Hematopoietic multipotent progenitor cell treated with erythropoietin and hydrocortisone succinate and interleukin-3 and kit ligand, for 15 days (in vitro differentiated cells): ENCODE measurements around the gene GABRA4.

ENCODE experiments used
- DNase-seq: peaks from one replicate; pipeline ENCODE4 v3.0.0-alpha.2; 2015; ENCODE audit warnings: low spot score

GABRA4 gene

DNA sequence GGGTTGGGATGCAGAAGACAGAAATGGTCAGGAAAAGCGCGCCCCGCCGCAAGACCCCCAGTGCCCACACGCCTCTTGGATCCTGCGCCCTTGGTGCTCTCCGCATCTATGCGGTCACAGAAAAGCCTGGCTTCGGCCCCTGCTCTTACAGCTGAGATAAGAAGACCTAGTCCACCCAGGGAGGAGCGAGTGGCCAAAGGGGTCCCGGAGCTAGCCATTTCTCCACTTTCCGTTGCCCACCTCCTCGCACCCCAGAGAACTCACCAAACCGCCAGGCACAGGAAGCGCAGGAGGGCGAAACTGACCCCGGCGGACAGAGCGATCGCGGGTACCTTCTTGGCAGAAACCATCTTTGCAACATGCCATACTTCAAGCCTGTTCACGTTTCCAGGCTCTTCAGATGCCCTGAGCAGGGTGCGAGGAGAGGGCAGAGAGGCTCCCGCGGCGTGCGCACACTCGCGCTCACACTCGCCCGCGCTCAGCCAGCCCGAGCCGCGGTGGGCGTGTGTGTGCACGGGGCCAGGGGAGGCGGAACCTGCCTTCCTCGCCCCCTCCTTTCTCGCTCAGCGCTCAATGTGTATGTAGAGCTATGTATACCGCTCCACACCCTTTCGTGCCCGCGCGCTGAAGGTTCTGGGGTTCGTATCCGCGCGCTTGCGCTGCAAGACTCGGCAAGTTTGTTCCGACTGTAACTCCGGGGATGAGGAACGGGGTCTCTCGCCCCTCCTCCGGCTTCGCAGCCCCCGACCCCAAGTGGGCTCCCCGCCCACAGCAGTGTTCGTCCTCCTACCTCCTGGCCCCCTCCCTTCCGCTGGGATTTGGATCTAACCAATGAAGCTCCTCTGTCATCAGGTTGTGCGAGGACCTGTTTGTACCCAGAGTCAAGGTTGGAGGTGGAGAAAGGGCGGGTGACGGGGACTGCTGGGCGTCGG, at the start of gene GABRA4:
Gene GABRA4, minus strand, starts transcription at position 507 of the 932 bp plus-strand sequence. Its CDS starts 157 bp downstream, at position 350.
- no peak for DNase-seq

DNA sequence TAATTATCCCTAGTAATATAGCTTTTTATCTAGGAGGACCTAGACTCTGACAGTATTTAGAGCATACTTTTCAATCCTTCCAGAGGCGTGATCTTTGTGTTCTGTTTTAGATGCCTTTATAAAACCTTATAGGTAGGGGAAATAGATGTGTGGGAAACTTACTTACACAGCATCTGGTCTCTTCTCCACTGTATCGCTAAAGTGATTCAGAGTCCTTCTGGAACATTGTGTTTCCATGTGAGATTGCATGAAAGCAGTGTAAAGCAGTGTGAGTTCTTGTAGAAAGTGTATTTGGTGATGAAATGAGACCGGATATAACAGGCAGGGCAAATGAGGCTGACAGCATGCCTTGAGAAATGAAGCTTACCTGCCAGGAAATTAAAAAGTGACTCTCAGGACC, 47.4 kb upstream of the GABRA4 start:
- no peak for DNase-seq

DNA sequence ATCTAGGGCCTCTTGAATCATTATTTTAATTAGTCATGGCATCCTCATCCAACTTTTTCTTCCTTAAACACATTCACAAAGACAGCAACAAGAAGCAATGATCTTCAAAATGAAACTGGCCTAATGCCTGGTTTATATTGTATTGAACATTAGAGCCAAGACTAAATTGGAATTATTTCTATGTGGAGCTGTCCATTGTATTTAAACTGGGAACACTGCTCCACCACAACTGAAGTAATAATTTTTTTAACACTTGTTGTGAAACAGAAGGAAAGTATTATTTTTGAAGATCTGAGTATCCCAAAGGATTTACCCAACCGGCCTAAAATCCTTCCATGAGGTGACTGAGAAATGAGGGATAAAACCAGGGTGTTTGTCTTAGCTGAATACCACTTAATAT, 44.9 kb upstream of the GABRA4 start:
- no peak for DNase-seq

DNA sequence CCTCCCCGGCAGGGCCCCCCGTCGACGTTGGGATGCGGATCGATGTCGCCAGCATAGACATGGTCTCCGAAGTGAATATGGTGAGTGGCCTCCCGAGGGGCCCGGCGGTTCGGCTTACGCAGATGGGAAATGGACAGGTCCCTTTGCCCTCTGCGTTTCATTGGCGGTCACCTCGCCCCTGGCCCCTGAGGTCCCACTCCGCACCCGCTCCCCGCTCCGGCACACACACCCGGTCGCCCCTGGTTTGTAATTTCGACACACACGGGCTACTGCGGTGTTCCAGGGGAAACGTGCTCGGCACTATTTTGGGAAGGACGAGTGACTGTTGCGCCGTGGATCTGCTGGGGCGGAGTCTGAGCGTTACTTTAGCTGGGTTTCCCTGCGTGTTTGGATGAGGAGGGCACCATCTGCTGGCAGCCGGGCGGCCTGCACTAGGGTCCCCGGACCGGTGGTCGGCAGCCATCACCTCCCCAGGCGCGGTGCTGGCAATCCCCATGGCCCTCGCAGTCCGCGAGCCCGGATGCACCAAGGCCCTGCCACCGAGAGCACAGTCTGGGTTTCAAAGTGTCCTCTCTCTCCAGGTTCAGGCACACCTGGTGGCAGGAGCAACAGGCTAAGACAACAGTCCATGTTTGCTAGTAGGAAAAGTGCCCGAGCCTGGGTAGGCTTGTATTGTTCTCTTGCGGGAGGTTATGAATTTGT, 39.2 kb upstream of the GABRA4 start:
- no peak for DNase-seq

DNA sequence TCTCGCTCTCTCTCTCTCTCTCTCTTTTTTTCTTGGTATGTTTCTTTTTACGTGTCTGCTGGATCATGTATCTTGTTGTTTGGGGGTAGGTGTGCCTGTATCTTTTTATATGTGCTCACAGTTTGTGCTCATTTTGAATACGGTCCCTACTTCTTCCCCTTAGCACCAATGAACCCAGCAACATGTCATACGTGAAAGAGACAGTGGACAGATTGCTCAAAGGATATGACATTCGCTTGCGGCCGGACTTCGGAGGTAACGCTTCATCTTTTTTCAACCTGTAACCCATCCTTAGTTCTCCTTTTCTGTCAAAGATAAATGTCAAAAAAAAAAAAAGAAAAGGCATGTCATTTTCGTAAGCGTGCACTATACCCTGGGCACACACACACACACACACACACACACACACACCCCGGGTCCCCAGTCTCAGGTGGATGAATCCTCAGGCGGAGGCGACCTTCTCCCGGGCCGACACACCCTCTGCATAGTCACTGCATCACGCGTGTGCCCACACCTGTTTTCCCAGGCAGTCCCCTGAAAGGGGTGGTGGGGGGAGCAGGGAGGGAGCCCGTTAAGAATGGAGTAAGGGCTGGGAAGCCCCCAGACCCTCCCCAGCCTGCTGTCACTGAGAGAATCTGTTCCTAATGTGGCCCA, 38.5 kb upstream of the GABRA4 start:
- no peak for DNase-seq

DNA sequence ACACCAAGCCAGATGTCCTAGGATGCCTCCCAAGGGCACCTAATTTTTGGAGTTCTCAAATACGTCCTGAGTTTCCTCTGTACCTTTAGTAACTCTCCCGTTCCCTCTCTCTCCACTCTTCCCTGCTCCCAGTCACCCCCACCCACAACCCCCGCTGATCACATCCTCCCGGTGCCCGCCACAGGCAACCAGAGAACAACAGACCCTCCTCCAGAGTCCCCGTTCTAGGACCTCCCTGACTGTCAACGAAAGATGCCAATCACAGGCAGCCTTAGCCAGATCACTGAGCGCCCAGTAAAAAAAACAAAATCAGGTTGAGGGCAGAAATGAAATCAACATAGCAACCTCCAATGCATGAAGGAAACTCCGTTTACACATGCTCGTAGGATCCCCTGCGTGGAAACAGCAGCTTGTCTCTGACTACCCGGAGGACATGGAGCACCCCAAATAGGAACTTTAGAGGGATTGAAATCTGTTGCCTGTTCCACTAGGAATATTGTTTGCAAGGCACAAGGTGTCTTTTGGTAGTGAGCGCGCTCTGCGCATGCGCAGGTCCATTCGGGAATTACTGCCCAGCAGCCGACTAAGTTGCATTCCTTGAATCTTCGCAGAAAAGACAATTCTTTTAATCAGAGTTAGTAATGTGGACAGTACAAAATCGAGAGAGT, 37.8 kb upstream of the GABRA4 start, which contains the start of gene GABRB1:
Gene GABRB1, plus strand, starts transcription at position 557 of the 668 bp plus-strand sequence.
- DNase-seq = no peak

DNA sequence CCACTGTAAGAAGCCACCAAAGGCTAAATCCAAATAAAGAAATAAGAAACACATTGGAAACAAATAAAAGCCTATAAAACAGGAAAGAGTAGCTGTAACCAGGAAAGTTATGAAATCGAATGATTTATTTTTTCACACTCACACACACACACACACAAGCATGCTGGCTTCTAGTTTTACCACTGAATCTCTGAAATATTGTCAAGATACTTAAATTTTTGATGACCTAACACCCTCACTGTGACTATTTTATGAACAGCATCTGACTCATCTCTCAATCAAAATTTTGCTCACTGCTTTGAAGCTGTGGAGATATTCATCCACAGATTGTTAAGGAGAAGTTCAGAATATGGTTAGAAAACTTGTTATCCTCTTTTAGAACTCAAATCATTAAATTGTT, 24.1 kb upstream of the GABRA4 start:
- DNase-seq = no peak

DNA sequence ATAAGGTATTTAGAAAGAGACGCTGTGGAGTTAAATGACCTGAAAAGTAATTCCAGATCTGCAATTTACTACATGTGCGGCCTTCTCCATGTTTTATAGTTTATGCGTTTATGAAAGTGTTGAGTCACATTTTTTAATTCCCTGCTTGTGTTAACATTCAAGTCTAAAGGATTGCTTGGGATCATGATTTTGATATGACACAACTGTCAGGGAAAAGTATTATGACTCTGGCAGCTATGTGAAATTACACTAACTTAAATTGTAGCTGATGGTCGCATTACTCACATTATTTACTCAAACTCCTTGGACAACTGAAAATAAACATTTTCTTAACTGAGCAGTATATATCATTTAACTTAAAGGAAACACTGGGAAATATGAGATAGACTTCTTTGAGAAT, 23.7 kb upstream of the GABRA4 start:
- no peak for DNase-seq

DNA sequence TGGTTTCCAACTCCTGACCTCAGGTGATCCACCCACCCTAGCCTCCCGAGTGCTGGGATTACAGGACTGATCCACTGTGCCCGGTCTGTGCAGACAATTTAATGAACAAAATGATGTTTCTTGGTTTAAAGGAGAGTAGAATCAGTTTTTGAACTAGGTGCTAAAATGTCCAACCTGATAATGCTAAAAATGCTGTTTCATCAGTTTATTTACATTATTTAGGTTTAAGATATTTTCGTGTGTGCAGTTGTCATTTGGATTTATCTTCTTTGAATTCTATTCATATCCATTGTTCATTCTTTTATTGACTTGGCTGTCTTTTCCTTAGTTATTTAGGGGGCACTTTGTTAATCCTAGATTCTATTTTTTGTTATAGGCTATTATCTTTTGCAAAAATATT, 20.0 kb upstream of the GABRA4 start:
- no peak for DNase-seq

DNA sequence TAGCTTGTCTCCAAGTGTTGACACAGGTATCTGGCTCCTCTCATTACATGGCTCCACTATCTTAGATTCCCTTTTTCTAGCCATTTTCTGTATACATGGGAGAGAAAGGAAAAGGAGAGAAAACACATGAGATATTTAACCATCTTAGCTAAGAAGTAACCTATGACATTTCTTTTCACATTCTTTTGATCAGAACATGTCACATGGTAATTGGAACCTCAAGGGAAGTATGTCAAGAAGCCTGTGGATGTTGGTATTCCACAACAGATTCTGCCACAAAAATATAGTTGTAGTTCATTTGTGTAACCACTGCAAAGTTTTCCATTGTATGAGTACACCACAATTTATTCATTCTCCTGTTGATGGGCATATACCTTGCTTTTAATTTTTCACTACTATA, 19.3 kb upstream of the GABRA4 start:
- DNase-seq = no peak

DNA sequence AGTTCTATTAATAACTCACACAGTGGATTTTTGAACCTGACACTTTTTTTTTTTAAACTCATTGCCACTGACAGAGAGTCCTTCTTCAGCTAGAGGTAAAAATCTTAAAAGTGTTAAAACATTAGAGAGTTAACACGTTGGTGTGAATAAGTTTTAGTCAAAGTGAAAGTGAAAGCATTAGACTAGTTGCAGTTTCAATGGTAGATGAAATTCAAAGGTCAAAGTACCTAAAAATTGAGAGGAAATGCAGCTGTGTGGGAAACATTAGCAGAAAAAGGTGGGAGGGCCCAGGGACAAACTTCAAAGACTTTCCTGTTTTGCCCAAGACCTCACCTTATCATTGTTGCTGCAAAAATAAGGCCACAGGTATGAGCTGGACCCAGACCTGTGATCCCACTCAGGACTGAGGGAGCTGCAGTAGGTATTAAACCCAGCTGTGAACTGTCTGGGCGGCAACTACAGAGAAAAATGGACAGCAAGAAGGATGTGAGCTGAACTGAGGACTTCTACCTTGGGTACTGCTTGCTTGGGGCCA, 17.6 kb upstream of the GABRA4 start:
- DNase-seq = no peak

DNA sequence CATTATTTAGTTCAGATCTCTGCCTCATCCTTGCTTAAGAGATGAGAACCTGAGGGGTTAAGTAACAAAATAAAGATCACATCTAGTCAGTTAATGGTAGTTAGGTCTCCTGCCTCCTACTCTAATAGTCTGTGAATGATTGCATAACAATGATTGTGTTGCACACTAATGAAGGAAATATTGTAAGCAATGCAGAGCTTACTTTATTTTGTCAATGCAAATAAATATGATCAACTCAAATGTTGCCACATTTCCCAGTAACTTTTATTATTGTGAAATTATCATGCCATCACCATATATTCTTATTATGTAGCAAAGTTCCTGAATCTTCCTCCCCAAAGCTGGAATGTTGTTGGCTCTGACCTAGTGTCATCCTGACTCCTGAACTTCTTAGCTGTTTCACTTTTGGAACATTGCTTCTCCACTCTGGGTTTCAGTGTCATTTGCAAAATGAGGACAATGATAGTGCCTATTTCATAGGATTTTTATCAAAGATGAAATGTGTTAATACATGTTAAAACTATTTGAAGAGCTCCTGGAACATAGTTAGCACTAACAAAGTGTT, 17.0 kb upstream of the GABRA4 start:
- DNase-seq = no peak

DNA sequence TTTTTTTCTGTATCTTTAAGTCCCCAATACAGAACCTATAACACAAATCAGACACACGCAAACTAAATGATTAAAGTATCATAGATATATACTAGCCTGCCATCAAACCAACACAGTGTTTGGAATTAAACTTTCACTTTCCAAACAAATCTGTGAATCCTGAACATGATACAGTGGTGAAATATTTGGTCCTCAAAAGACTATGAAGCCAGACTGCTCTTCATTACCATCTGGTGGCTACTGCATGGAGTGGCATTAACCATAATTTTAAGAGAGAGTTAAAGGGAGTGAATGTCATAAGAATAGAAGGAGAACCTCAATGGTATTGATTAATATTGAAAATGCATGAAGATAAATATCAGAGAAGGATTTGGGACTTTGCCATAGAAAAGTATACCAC, 9.2 kb upstream of the GABRA4 start:
- no peak for DNase-seq

DNA sequence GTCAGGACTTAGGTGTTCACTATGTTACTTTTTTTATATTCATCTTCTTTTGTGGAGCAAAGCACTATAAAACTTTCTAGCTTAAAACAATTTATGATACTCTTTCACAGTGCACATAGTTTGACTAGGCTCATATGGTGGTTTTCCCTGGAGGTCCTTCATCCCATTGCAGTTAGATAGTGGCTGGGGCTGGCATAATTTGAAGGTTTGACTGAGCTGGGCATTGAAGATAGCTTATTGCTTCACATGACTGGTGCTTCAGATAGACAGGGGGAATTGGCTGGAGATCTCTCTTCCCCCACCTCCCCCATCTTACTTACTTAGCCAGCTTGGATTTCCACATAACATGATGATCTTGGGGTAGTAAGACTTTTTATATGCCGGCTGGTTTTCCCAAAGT, 7.0 kb upstream of the GABRA4 start:
- DNase-seq = no peak

DNA sequence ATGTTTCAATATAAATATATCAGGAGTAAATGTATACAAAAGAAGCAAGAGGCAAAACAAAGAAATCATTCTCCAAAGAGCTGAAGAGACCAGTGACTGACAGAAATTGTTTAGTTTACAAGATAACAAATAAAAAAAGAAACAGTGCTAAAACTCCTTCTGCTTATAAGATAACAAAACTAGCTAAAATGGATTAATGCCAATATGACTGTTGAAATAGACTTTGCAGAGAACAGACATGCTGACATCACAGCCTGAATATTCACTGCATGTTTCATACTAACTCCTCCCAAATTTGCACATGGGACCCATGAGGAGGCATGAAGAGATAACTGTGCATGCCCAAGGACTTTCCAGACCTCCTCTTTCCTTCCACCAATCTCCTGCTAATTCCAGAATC, 6.2 kb upstream of the GABRA4 start:
- DNase-seq = no peak

DNA sequence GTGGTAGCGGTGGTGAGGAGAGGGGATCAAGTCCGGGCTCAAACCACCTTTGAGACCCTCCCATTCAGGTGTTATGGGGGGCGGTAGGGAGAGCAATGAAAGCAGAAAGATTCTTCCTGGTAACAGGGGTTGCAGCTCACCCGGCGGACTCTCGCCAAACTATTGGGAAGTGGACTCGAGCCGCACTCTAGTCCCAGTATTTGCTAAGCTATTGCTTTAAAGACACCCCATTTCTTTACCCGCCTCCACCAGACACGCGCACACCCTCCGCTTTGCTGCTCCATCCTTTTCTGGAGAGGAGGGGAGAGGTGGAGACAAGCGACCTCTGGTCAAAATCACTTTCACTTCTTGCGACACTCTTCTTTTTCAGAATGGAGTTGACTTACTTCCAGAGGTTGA, 625 bp upstream of the GABRA4 start:
- DNase-seq = no peak

DNA sequence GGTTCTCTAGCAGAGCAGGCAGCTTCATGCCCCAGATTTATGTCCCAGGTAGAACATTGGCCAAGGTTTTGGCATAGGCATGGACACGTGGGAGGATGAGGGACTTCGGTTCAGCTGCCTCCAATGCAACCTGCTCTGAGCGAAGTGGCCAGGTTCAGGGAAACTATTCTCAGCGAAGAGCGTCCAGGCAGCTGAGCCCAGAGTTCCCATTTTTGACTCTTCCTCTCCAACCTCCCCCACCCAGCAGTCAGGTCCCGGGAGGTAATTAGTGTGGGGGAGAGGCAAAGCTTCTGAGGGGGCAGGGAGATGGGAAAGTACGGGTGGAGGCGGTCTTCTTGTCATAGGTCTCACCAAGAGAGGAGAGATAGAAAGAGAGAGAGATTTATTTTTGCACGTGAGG, 1.0 kb downstream of the GABRA4 start:
- no peak for DNase-seq

DNA sequence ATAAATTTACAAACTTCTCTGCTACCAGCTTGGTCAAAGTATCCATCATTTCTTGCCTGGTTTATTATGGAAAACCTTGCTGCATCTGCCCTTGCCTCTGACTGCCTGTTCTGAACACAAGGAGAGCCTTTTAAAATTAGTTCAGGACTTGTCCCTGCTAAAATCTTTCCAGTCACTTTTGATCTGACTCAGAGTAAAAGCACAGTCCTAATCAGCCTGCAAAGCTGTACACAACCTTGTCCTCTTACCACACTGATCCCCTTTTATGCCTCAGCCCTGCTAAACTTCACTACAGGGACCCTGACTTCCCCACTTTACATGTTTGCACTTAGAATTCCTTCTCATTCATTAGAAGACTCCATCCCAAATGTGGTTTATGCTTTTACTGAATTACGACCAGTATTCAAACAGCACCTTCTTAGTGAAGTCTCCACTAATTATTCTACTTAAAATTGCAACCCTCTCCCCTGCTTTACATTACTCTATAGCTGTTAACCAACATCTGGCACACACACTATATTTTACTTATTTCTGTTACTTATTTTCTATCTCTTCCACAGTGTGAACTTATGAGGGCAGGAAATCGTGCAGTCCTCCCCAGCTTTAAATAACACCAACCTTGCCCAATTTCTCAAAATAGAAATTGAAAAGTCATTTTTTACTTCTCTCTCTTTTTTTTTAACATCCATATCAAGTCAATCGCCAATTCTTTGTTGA, 6.3 kb downstream of the GABRA4 start:
- DNase-seq = no peak

DNA sequence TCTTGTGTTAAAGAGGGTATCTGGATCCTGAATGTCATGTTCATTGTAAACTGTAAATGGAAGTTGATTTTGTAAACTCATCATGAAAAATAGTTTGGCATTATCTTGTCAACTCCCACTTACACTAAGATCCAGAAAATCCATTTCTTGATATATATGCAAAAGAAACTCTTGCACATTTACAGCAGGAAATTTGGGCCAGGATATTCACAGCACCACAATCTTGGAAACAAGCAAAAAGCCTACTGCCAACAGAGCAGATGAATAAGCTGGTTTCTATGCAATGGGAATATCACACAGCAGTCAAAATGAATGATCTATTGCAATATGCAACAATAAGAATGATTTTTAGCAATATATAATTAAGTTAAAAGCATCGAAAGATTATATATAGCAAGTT, 8.6 kb downstream of the GABRA4 start:
- no peak for DNase-seq

DNA sequence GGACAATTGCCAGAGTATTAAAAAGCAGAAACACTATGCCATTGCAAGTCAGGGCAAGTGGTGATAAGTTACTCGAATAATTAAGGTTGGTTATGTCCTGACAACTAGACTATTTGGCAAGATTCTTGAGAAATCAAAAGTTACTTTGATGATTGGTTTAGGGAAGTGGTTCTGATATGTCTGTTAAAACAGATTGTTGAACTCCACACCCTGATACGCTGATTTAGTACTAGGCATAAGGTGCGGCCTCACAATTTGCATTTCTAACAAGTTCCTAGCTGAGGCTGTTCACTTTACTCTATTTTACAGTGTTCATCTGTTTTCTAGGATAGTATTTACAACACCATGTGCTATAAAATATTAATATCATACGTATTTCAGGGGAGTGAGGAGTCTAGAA, 12.5 kb downstream of the GABRA4 start:
- DNase-seq = no peak

DNA sequence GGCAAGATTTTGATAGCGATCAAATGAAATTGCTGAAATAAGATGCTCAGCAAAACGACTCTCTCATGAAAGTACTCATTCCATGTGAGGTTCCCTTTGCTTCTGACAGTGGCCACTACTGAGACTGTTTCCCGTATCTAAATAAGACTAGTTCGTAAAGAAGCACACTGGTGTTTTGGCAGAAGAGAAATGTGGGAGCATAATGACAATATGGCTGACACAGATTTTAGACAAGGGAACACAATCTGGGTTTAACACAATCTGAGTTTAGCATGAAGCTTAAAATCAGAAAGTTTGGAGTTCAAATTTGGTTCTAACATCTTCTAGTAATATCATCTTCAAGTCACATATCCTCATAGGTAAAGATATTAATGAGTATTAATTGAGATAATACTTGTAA, 13.7 kb downstream of the GABRA4 start:
- no peak for DNase-seq
